GM23338 (cell line): ENCODE results near the gene VPS52. TPM values are rescaled to one million over a fixed set of nuclear protein-coding genes. Genes with fewer than 3 reads are reported as not detected.

Source experiments
- microRNA counts: library from miRNA; unstranded; fragments of <30 nt; microRNA quantifications from one replicate; lab custom pipeline; 2017
- microRNA-seq: library from miRNA; unstranded; fragments of <30 nt; microRNA quantifications from one replicate; pipeline ENCODE4, GENCODE V29; 2017
- polyA plus RNA-seq: library from polyadenylated mRNA; unstranded; fragments of >200 nt; fragmentation: Nextera tagmentation; extraction: Ambion mirVana; gene quantifications from 2 replicates; pipeline ENCODE4 v1.2.1, GENCODE V29; 2016
- small RNA-seq: library from RNA; depleted of rRNA; stranded (forward); fragments of <200 nt; gene quantifications from one replicate; pipeline ENCODE3, GENCODE V24; 2014; ENCODE audit warnings: low replicate concordance
- total RNA-seq: library from RNA; depleted of rRNA; stranded (reverse); fragments of >200 nt; shearing (Covaris generic); gene quantifications from 2 replicates; pipeline ENCODE4 v1.2.3, GENCODE V29; 2014; rRNA removed

Gene VPS52
- total and polyA plus RNA-seq, 2 experiments from 2014 or later: 27.9 to 31.1 TPM

MicroRNA genes within 50 kb of the gene (microRNA counts, 767-probe panel; counts per million panel counts)
- microRNA hsa-miR-219-1-3p (lab: Ali Mortazavi, UCI) (not detected), microRNA hsa-miR-219-5p (lab: Ali Mortazavi, UCI) (not detected)

Small RNA genes within 50 kb of the gene (microRNA-seq; reads per million reads assigned to microRNA genes)
- gene MIR219A1 (not detected), gene MIR6834 (not detected), gene MIR6873 (not detected)

Small RNA genes within 50 kb of the gene (small RNA-seq; reads per million reads assigned to genes)
- gene MIR219A1: 0.10 reads per million

Other genes starting within 250 kb of the VPS52 start
- gene HLA-DPA1, start 198.2 kb downstream of the VPS52 start, total RNA-seq: 6.6 and 6.9 TPM in 2 replicates
- gene HLA-DPA1, start 198.2 kb downstream of the VPS52 start, polyA plus RNA-seq: 3.9 and 4.1 TPM in 2 replicates
- 32.1 and 37.6 TPM in 2 replicates for gene HLA-DPB1, start 195.9 kb downstream of the VPS52 start, total RNA-seq
- 19.8 and 22.0 TPM in 2 replicates for gene HLA-DPB1, start 195.9 kb downstream of the VPS52 start, polyA plus RNA-seq
- 1.3 and 2.7 TPM in 2 replicates for gene COL11A2, start 79.4 kb downstream of the VPS52 start, total RNA-seq
- 1.6 and 2.2 TPM in 2 replicates for gene COL11A2, start 79.4 kb downstream of the VPS52 start, polyA plus RNA-seq
- gene RXRB, start 71.2 kb downstream of the VPS52 start, total RNA-seq: 11.3 and 11.6 TPM in 2 replicates
- 6.7 and 6.9 TPM in 2 replicates for gene RXRB, start 71.2 kb downstream of the VPS52 start, polyA plus RNA-seq
- gene SLC39A7, start 71.0 kb downstream of the VPS52 start, total RNA-seq: 75.9 and 79.9 TPM in 2 replicates
- gene SLC39A7, start 71.0 kb downstream of the VPS52 start, polyA plus RNA-seq: 9.0 and 9.2 TPM in 2 replicates
- 8.9 and 16.0 TPM in 2 replicates for gene HSD17B8, start 67.2 kb downstream of the VPS52 start, total RNA-seq
- gene HSD17B8, start 67.2 kb downstream of the VPS52 start, polyA plus RNA-seq: 4.3 and 5.6 TPM in 2 replicates
- gene RING1, start 63.4 kb downstream of the VPS52 start, total RNA-seq: 8.0 and 16.0 TPM in 2 replicates
- 6.4 and 8.3 TPM in 2 replicates for gene RING1, start 63.4 kb downstream of the VPS52 start, polyA plus RNA-seq
- gene RPS18, start 199 bp upstream of the VPS52 start, total RNA-seq: 2,133 and 2,664 TPM in 2 replicates
- 4,776 and 5,223 TPM in 2 replicates for gene RPS18, start 199 bp upstream of the VPS52 start, polyA plus RNA-seq
- gene B3GALT4, start 5.2 kb upstream of the VPS52 start, total RNA-seq: 1.0 and 2.3 TPM in 2 replicates
- gene B3GALT4, start 5.2 kb upstream of the VPS52 start, polyA plus RNA-seq: 1.3 and 1.8 TPM in 2 replicates
- 104 and 106 TPM in 2 replicates for gene WDR46, start 17.4 kb upstream of the VPS52 start, total RNA-seq
- gene WDR46, start 17.4 kb upstream of the VPS52 start, polyA plus RNA-seq: 63.9 and 71.4 TPM in 2 replicates
- 62.2 and 80.4 TPM in 2 replicates for gene PFDN6, start 17.7 kb upstream of the VPS52 start, total RNA-seq
- 54.0 and 56.1 TPM in 2 replicates for gene PFDN6, start 17.7 kb upstream of the VPS52 start, polyA plus RNA-seq
- gene RGL2, start 27.1 kb upstream of the VPS52 start, total RNA-seq: 44.9 and 52.2 TPM in 2 replicates
- 28.0 and 31.7 TPM in 2 replicates for gene RGL2, start 27.1 kb upstream of the VPS52 start, polyA plus RNA-seq
- gene TAPBP, start 42.2 kb upstream of the VPS52 start, total RNA-seq: 29.1 and 37.5 TPM in 2 replicates
- gene TAPBP, start 42.2 kb upstream of the VPS52 start, polyA plus RNA-seq: 18.1 and 19.9 TPM in 2 replicates
- 7.7 and 8.8 TPM in 2 replicates for gene ZBTB22, start 45.9 kb upstream of the VPS52 start, total RNA-seq
- 1.9 and 3.9 TPM in 2 replicates for gene ZBTB22, start 45.9 kb upstream of the VPS52 start, polyA plus RNA-seq
- 73.2 and 107 TPM in 2 replicates for gene DAXX, start 51.1 kb upstream of the VPS52 start, total RNA-seq
- gene DAXX, start 51.1 kb upstream of the VPS52 start, polyA plus RNA-seq: 67.4 and 71.0 TPM in 2 replicates
- 61.7 and 64.4 TPM in 2 replicates for gene KIFC1, start 119.9 kb upstream of the VPS52 start, total RNA-seq
- gene KIFC1, start 119.9 kb upstream of the VPS52 start, polyA plus RNA-seq: 10.1 and 10.3 TPM in 2 replicates
- gene PHF1, start 139.1 kb upstream of the VPS52 start, total RNA-seq: 33.2 and 46.7 TPM in 2 replicates
- gene PHF1, start 139.1 kb upstream of the VPS52 start, polyA plus RNA-seq: 29.4 and 31.4 TPM in 2 replicates
- gene CUTA, start 146.2 kb upstream of the VPS52 start, total RNA-seq: 193 and 207 TPM in 2 replicates
- gene CUTA, start 146.2 kb upstream of the VPS52 start, polyA plus RNA-seq: 421 and 426 TPM in 2 replicates
- 36.9 and 45.0 TPM in 2 replicates for gene SYNGAP1, start 148.2 kb upstream of the VPS52 start, total RNA-seq
- 12.9 and 13.9 TPM in 2 replicates for gene SYNGAP1, start 148.2 kb upstream of the VPS52 start, polyA plus RNA-seq
- gene ZBTB9, start 182.7 kb upstream of the VPS52 start, total RNA-seq: 17.9 and 25.2 TPM in 2 replicates
- gene ZBTB9, start 182.7 kb upstream of the VPS52 start, polyA plus RNA-seq: 13.5 and 13.6 TPM in 2 replicates